ENCODE measurements around the gene ZNF469.

The ZNF469 gene

GRCh38 chr16:88413631-88414030 lies 30.9 kb downstream of the ZNF469 start:
- no peak for DNase-seq

GRCh38 chr16:88414521-88415380 lies 32.0 kb downstream of the ZNF469 start:
- no peak for DNase-seq

GRCh38 chr16:88415381-88415705 lies 32.6 kb downstream of the ZNF469 start:
- no peak for DNase-seq

- DNase-seq, result no peak
These were observed 33.1 kb downstream of the ZNF469 start for GRCh38 chr16:88415713-88416323.

- DNase-seq, result no peak
These were observed 33.9 kb downstream of the ZNF469 start for GRCh38 chr16:88416686-88417085.

- DNase-seq, result no peak
These were observed 35.1 kb downstream of the ZNF469 start for GRCh38 chr16:88417684-88418476.

GRCh38 chr16:88418869-88419268 lies 36.1 kb downstream of the ZNF469 start:
- DNase-seq, result no peak

- no peak for DNase-seq
These were observed 37.0 kb downstream of the ZNF469 start for GRCh38 chr16:88419790-88420189.

GRCh38 chr16:88420496-88420895 lies 37.7 kb downstream of the ZNF469 start:
- no peak for DNase-seq

GRCh38 chr16:88421301-88421700 lies 38.5 kb downstream of the ZNF469 start:
- DNase-seq, result no peak

- no peak for DNase-seq
These were observed 39.2 kb downstream of the ZNF469 start for GRCh38 chr16:88421871-88422433.

GRCh38 chr16:88422733-88423447 lies 40.1 kb downstream of the ZNF469 start:
- DNase-seq, result no peak

- no peak for DNase-seq
These were observed 40.7 kb downstream of the ZNF469 start for GRCh38 chr16:88423448-88423850.

GRCh38 chr16:88424587-88425235 lies 42.0 kb downstream of the ZNF469 start:
- DNase-seq, result no peak

GRCh38 chr16:88426018-88426417 lies 43.3 kb downstream of the ZNF469 start:
- no peak for DNase-seq

GRCh38 chr16:88427376-88427775 lies 44.6 kb downstream of the ZNF469 start:
- DNase-seq, result no peak

- no peak for DNase-seq
These were observed 45.4 kb downstream of the ZNF469 start for GRCh38 chr16:88428156-88428555.

- DNase-seq, result no peak
These were observed 46.0 kb downstream of the ZNF469 start for GRCh38 chr16:88428616-88429386.

- DNase-seq, result no peak
These were observed 46.8 kb downstream of the ZNF469 start for GRCh38 chr16:88429387-88430184.

GRCh38 chr16:88430185-88430523 lies 47.4 kb downstream of the ZNF469 start:
- DNase-seq, result no peak

Measured in DMS53 (cell line).